ENCODE results near the gene LLGL2. TPM values are rescaled to one million over a fixed set of nuclear protein-coding genes. Genes with fewer than 3 reads are reported as not detected.
A peak's percentile ranks its signal among the peaks of the same experiment; 100 is the strongest.

The LLGL2 gene
- total and polyA plus RNA-seq, 2 experiments from 2014 or later = 35.2 to 40.3 TPM

DNA sequence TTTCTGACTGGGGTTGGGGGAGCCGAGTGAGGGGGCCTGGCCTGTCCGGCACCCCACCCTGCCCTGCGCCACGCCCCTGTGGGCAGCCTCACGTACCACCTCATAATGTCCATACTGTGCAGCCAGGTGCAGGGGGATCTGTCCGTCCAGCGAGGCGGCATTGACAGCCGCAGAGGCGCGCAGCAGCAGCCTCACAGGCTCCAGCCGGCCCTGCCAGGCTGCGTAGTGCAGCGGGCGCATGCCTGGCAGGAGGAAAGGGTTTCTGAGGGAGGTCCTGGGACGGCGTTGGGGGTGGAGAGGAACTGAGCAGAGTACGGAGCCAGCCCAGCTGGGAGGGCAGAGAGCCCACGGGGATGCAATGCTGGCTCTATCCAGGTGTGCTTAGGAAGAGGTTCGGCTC is 18.6 kb upstream of the LLGL2 start:
- Histone ChIP-seq H3K4me1 (ENCODE audit: low read depth) (peaks cover 8% of the 10 kb centered on the region), H3K27ac (no peak overlapping the region), H3K4me3 (no peak overlapping the region), H3K27me3 (no peaks in the 10 kb centered on the region), H3K36me3 (peaks cover 14% of the 10 kb centered on the region), H3K9me3 (ENCODE audit: low read depth) (no peaks in the 10 kb centered on the region)
- TF ChIP-seq, protein P1, sequence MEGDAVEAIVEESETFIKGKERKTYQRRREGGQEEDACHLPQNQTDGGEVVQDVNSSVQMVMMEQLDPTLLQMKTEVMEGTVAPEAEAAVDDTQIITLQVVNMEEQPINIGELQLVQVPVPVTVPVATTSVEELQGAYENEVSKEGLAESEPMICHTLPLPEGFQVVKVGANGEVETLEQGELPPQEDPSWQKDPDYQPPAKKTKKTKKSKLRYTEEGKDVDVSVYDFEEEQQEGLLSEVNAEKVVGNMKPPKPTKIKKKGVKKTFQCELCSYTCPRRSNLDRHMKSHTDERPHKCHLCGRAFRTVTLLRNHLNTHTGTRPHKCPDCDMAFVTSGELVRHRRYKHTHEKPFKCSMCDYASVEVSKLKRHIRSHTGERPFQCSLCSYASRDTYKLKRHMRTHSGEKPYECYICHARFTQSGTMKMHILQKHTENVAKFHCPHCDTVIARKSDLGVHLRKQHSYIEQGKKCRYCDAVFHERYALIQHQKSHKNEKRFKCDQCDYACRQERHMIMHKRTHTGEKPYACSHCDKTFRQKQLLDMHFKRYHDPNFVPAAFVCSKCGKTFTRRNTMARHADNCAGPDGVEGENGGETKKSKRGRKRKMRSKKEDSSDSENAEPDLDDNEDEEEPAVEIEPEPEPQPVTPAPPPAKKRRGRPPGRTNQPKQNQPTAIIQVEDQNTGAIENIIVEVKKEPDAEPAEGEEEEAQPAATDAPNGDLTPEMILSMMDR (IDR thresholded peaks at IDR 0.05; ENCODE audit: low read depth, low read length) = no peak
- no peak for DNase-seq (ENCODE audit: low read depth in 1 of 2, low spot score in 1 of 2)

DNA sequence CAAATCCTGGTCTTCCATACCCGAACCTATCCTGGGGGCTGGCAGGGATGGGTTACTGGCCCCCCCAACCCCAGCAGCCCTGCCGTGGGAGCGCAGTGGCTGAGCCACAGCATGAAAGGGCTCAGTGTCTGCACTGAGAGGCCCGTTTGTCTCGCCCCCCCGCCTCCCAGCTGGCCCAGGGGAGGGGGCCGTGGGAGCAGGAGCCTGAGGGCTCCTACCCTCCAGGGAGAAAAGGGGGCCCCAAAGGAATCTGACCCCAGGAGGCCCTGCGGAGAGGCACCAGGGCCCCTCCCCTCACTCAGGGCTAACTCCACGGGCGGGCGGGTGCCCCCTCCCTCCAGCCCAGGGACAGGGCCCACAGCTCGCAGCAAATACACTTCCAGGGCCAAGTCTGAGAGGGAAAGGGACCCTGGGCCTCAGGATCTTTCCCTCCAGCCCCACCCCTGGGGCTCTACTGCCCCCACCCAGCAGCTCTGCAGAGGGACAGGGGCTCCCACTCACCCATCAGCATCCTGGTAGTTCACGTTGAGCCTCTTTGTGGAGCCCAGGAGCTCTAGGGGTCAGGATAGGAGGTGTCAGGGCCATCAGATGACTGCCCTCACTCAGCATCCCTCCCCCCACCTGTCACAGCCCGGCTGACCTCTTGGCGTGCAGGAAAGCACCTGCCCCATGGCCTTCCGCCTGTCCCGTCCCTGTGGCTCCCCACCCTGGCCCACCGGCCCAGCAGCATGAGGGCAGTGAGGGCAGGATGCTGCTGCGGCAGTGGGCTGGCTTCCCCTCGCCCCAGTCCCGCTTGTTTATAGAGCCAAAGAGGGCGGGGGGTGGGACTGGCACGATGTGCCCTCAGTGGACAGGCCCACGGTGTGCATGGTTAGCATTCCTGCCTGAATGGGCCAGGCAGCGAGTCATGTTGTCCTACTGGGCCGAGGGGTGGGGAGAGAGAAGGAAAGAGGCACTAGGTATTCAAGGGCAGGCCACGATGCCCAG is 17.5 kb upstream of the LLGL2 start:
- Histone ChIP-seq H3K4me1 (ENCODE audit: low read depth) (peaks cover 14% of the 10 kb centered on the region), H3K9me3 (ENCODE audit: low read depth) (no peaks in the 10 kb centered on the region), H3K27me3 (no peaks in the 10 kb centered on the region), H3K36me3 (peaks cover 14% of the 10 kb centered on the region), H3K27ac (peak overlapping the region; percentile 51), H3K4me3 (no peak overlapping the region)
- DNase-seq (ENCODE audit: low read depth in 1 of 2, low spot score in 1 of 2) = no peak
- TF ChIP-seq, protein P1 (IDR thresholded peaks at IDR 0.05; ENCODE audit: low read depth, low read length) = no peak

DNA sequence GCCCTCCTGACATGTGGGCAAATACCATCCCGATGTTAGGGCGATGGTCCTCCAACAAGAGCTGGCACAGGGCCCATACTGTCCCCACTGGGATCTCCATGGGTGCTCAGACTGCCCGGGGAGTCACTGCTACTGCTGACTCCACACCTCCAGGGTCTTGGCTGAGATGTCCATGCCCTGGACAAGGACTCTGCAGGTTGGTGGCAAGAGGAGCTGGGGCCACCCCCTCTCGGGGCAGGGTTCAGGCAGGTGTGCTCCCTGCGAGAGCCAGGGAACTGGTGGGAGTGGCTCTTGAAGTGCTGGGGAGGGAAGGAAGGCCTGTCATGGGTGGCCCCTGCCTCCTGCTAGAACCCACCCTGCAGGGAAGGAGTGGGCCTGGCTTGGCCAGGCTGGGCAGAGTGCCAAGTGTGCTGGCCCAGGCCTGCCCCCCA is 16.6 kb upstream of the LLGL2 start:
- H3K4me1 ChIP-seq (ENCODE audit: low read depth) = peaks cover 18% of the 10 kb centered on the region
- H3K36me3 ChIP-seq = peaks cover 14% of the 10 kb centered on the region
- DNase-seq (ENCODE audit: low read depth in 1 of 2, low spot score in 1 of 2) = no peak
- TF ChIP-seq, protein P1 (IDR thresholded peaks at IDR 0.05; ENCODE audit: low read depth, low read length) = no peak
- H3K27ac ChIP-seq = peak overlapping the region; percentile 51
- no peaks in the 10 kb centered on the region for H3K9me3 ChIP-seq (ENCODE audit: low read depth)
- no peaks in the 10 kb centered on the region for H3K27me3 ChIP-seq
- no peak overlapping the region for H3K4me3 ChIP-seq

DNA sequence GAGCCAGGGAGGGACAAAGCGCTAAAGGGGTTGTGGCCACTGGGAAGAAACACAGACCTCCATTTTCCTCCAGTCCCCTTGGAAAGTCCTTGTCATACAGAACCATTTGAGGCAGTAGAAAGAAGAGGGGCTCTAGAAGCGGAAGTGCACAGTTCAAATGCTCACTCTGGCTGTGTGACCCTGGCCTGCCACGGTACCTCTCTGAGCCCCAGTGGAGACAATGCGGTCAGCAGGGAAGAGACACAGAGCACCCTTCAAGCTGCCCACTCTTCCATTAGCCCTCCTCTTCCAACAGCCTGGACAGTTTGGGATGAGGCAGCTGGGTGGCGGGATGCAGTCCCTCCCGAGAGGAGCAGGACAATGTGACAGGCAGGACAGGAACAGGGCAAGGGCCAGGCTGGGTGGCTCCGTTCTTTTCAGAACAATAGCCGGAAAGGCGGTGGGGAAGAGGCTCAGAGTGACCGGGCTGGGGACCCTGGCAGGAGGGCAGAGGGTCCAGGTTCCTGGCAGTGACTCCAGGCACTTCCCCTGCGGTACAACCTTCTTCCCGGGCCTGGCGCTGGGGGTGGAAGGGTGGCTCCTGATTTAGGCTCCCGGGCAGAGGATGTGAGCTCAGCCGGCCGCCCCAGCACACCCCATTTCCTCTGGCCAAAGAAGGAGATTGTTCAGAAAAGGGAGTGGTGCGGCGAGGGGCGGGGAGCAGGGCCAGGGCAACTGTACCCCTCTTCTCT is 15.8 kb upstream of the LLGL2 start:
- Histone ChIP-seq H3K27ac (no peak overlapping the region), H3K27me3 (no peaks in the 10 kb centered on the region), H3K4me3 (no peak overlapping the region), H3K9me3 (ENCODE audit: low read depth) (no peaks in the 10 kb centered on the region), H3K4me1 (ENCODE audit: low read depth) (peaks cover 20% of the 10 kb centered on the region), H3K36me3 (peaks cover 10% of the 10 kb centered on the region)
- TF ChIP-seq, protein P1 (IDR thresholded peaks at IDR 0.05; ENCODE audit: low read depth, low read length) = no peak
- no peak for DNase-seq (ENCODE audit: low read depth in 1 of 2, low spot score in 1 of 2)

DNA sequence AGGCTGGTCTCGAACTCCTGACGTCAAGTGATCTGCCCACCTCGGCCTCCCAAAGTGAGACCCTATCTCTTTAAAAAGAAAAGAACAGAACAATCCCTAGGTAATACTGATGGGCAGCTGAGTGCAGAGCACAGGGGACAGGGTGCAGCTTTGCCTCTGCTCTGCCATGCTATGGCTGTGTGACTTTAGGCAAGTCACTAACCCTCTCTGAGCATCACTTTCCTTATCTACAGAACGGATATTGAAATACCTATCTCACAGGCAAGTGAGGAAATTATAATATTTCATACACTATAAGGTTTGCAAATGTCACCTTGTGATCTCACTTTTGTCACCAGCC is 14.3 kb upstream of the LLGL2 start:
- TF ChIP-seq, protein P1 (IDR thresholded peaks at IDR 0.05; ENCODE audit: low read depth, low read length) = no peak

More for the DNA sequence above, 14.3 kb upstream of the LLGL2 start:
- DNase-seq (ENCODE audit: low read depth in 1 of 2, low spot score in 1 of 2) = no peak
- Histone ChIP-seq H3K27ac (peak overlapping the region; percentile 71), H3K4me3 (no peak overlapping the region), H3K36me3 (peaks cover 6% of the 10 kb centered on the region), H3K4me1 (ENCODE audit: low read depth) (peaks cover 20% of the 10 kb centered on the region), H3K9me3 (ENCODE audit: low read depth) (no peaks in the 10 kb centered on the region), H3K27me3 (no peaks in the 10 kb centered on the region)

Data from cardiac muscle cell (in vitro differentiated cells and primary cell).